Measurements from ENCODE around the gene PCGF2. TPM values are rescaled to one million over a fixed set of nuclear protein-coding genes. Genes with fewer than 3 reads are reported as not detected.
"Not testable (repeated sequence)": the region's sequence is repeated elsewhere in the genome, so short reads cannot be mapped to it uniquely, and the experiment has no call there.

Gene PCGF2
- under 1 TPM; 0.40 to 0.74 TPM for total RNA-seq

DNA sequence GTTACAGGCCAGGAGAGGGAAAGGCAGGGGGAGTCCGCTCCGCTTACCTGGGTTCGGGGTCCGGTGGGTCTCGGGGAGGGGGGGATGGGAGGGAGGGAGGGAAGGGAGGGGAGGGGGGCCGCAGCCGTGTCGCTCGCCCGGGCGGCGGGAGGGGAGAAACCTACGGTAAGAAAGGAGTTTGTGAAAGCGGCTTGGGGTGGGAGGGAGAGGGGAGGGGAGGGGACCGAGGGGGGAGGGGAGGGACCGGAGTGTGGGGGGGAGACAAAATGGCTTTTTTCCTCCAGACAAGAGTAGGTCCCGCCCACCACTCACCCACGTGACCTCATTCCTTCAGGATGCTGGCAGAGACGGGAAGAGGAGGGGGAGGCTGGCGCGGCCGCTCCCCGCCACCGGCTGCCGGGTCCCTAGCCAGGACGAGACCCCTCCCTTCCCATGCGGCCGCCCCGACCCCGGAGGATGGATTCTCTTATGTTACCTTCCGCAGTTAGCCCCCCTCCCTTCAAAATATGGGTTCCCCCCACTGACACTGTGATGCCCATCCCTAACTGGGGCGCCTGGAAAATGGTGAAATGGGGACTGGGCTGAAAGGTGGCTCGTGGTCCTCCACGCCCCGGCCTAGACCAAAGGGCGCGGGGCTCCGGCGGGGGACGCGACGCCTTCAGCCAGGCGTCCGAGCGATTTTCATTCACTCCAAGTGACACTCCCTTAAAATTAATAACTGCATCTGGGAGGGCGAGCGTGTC lies at the start of gene PCGF2:
Gene PCGF2, minus strand, starts transcription at position 188 of the 743 bp plus-strand sequence. CDS start 7,934 bp downstream, outside the sequence.
- DNase-seq: no peak
- no peak within 1 kb of the TSS for H3K27ac Mint-ChIP-seq
- H3K4me1 Mint-ChIP-seq: peaks cover 34% of the 10 kb centered on the region
- H3K36me3 Mint-ChIP-seq: peaks cover 10% of the 10 kb centered on the region
- H3K4me3 Mint-ChIP-seq: peak within 1 kb of the TSS; percentile 76
- peaks cover 68% of the 10 kb centered on the region for H3K27me3 Mint-ChIP-seq
- peaks cover 1% of the 10 kb centered on the region for H3K9me3 Mint-ChIP-seq

- Mint-ChIP-seq H3K4me3 (peak overlapping the region; percentile 94), H3K36me3 (peaks cover 31% of the 10 kb centered on the region), H3K4me1 (peaks cover 37% of the 10 kb centered on the region), H3K27me3 (no peaks in the 10 kb centered on the region), H3K9me3 (no peaks in the 10 kb centered on the region), H3K27ac (peak overlapping the region; percentile 89)
- DNase-seq: no peak
These were observed 49.7 kb upstream of the PCGF2 start for GRCh38 chr17:38797828-38798227.

DNA sequence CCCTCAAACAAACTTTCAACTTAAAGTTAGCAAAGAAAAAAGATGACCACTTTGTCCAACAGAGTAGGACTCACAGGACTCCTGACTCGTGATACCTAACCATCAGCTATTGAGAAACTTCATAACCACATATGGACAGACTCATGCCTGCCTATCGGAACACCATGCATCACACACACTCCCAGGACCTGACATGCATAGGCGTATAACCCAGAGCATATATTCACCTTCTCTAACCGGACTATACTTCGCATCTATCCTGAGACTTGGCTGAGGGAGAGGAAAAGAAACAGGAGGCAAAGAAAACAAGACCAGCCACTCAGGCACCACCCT lies 49.0 kb upstream of the PCGF2 start:
- no peak for DNase-seq
- Mint-ChIP-seq H3K27ac (no peak overlapping the region), H3K4me3 (peak overlapping the region; percentile 94), H3K9me3 (no peaks in the 10 kb centered on the region), H3K36me3 (peaks cover 31% of the 10 kb centered on the region), H3K27me3 (no peaks in the 10 kb centered on the region), H3K4me1 (peaks cover 37% of the 10 kb centered on the region)

DNA sequence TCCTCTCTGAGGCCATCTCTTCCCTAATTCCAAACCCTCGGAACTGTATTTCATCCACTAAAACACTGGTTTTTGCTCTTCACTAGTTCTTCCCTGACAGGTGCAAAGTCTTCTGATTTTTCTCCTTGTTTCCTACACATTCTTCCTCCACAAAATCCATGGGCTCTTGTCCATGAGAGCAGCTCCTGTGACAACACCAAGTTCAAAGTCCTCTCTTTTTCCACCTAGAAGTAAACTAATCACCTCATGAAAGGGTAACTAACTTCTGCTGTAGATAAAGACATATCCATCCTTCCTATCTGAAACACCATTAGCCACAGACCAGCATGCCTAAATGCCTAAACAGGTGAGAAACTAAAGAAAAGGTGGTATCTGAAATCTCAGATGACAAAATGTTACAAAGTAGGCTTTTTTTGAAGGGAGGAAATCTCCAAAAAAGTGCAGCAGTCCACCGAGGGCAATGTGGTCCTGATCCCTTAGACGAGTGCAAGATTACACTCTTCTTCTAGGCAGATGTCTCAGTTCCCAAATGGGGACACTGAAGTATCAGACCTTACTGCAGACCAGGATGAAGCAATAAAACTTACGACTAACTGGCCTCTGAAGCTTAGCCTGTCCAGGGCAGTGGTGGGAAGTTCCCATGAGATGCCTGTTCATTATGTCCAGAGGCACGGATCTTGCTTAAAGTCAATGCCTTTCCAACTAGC lies 48.5 kb upstream of the PCGF2 start:
- Mint-ChIP-seq H3K27ac (no peak overlapping the region), H3K9me3 (no peaks in the 10 kb centered on the region), H3K4me3 (no peak overlapping the region), H3K4me1 (peaks cover 37% of the 10 kb centered on the region), H3K36me3 (peaks cover 31% of the 10 kb centered on the region), H3K27me3 (no peaks in the 10 kb centered on the region)
- no peak for DNase-seq

DNA sequence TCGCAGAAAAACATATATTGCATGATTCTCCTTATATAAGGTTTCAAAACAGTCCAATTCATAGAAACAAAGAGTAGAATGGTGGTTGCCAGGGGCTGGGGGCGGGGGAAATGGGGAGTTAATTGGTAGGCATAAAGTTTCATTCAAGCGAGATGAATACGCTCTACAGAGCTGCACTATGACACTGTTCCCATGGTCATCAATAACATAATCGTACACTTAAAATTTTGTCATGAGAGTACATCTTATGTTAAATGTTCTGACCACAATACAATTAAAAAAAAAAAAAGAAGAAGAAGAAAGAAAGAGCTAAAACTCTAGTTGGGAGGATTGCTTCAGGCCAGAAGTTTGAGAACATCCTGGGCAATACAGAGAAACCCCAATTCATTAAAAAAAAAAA lies 46.1 kb upstream of the PCGF2 start:
- H3K4me3 Mint-ChIP-seq: no peak overlapping the region
- peaks cover 32% of the 10 kb centered on the region for H3K4me1 Mint-ChIP-seq
- no peaks in the 10 kb centered on the region for H3K27me3 Mint-ChIP-seq
- no peak overlapping the region for H3K27ac Mint-ChIP-seq
- peaks cover 25% of the 10 kb centered on the region for H3K36me3 Mint-ChIP-seq
- no peaks in the 10 kb centered on the region for H3K9me3 Mint-ChIP-seq
- no peak for DNase-seq

DNA sequence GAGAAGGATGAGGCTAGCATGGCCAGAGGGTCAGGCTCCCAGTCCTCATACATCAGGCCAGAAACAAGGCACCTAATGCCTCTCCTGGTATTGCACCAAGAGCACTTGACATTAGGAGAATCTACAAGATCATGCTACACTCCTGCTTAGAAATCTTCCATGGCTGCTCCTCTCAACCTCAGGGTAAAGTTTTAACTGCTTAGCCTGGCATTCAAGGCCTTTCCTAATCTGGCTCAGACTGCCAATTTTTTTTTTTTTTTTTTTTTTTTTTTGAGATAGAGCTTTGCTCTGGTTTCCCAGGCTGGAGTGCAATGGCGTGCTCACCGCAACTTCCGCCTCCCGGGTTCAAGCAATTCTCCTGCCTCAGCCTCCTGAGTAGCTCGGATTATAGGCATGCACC lies 43.0 kb upstream of the PCGF2 start:
- H3K27ac Mint-ChIP-seq: no peak overlapping the region
- H3K9me3 Mint-ChIP-seq: no peaks in the 10 kb centered on the region

DNA sequence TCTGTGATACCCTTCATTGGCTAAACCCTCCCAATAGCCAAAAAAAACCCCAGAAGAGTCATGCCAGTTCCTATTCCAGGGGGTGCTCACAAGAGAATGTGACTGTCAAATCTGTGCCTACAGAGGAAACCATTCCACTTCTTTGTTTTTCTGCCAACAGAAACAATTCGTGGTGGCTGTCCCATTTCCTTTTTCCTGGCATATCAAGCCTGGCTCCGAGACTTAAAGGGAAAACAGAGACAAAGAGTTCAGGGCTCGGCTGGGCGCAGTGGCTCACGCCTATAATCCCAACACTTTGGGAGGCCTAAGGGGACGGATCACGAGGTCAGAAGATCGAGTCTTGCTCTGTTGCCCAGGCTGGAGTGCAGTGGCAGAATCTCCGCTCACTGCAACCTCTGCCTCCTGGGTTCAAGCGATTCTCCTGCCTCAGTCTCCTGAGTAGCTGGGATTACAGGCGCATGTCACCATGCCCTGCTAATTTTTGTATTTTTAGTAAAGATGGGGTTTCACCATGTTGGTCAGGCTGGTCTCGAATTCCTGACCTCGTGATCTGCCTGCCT lies 42.1 kb upstream of the PCGF2 start:
- not testable (repeated sequence) for H3K4me3 Mint-ChIP-seq, H3K4me1 Mint-ChIP-seq, H3K27me3 Mint-ChIP-seq, DNase-seq, H3K36me3 Mint-ChIP-seq, H3K9me3 Mint-ChIP-seq, H3K27ac Mint-ChIP-seq

More for the DNA sequence above, 43.0 kb upstream of the PCGF2 start:
- Mint-ChIP-seq H3K36me3 (peaks cover 13% of the 10 kb centered on the region), H3K4me1 (peaks cover 7% of the 10 kb centered on the region), H3K4me3 (no peak overlapping the region), H3K27me3 (no peaks in the 10 kb centered on the region)
- DNase-seq: no peak

DNA sequence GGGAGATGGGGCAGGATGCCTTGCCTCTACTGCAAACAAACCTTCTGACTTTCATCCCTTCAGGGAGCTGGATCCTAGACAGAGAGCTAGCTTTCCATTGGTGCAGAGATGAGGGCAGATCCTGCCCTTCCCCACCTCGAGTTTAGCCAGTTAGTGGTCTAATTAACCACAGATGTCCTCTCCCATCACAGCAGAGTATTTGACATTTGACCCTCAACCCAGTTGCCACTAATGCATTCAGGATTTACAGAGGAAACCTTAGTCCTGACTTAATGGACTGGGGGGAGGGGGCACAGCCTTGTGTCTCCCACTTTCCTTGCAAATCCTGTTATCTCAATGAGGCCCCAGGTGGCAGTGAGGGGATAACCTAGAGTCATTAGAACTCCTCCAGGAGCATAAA lies 41.0 kb upstream of the PCGF2 start:
- no peak for DNase-seq
- H3K36me3 Mint-ChIP-seq: peaks cover 6% of the 10 kb centered on the region
- no peaks in the 10 kb centered on the region for H3K9me3 Mint-ChIP-seq
- no peak overlapping the region for H3K4me3 Mint-ChIP-seq
- no peak overlapping the region for H3K27ac Mint-ChIP-seq
- H3K27me3 Mint-ChIP-seq: no peaks in the 10 kb centered on the region
- peaks cover under 1% of the 10 kb centered on the region for H3K4me1 Mint-ChIP-seq

GRCh38 chr17:38787999-38788398 lies 39.9 kb upstream of the PCGF2 start:
- H3K4me3 Mint-ChIP-seq: not testable (repeated sequence)

DNA sequence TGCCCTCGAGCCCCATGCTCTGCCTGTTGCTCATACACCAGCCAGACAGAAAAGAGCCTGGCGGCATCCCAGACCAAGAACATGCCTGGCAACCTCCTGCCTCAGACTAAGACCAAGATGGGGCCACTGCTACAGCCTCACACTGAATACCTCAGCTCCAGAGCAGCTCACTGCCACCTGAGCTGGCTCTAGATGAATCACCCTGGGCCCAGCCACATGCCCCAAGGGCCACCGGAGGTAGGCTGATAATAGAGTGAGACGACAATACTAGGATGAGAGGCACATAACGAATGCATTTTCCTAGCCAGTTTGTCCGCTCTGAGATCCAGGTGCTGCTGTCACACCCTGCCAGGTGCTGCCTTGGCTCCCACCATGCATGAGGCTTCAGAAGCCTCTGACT lies 38.2 kb upstream of the PCGF2 start:
- no peaks in the 10 kb centered on the region for H3K36me3 Mint-ChIP-seq
- H3K4me1 Mint-ChIP-seq: no peaks in the 10 kb centered on the region
- no peak overlapping the region for H3K27ac Mint-ChIP-seq
- H3K4me3 Mint-ChIP-seq: no peak overlapping the region
- no peaks in the 10 kb centered on the region for H3K9me3 Mint-ChIP-seq
- H3K27me3 Mint-ChIP-seq: no peaks in the 10 kb centered on the region
- DNase-seq: no peak

More at GRCh38 chr17:38787999-38788398, 39.9 kb upstream of the PCGF2 start:
- H3K9me3 Mint-ChIP-seq, H3K27ac Mint-ChIP-seq, H3K4me1 Mint-ChIP-seq, DNase-seq, H3K36me3 Mint-ChIP-seq, H3K27me3 Mint-ChIP-seq: not testable (repeated sequence)

DNA sequence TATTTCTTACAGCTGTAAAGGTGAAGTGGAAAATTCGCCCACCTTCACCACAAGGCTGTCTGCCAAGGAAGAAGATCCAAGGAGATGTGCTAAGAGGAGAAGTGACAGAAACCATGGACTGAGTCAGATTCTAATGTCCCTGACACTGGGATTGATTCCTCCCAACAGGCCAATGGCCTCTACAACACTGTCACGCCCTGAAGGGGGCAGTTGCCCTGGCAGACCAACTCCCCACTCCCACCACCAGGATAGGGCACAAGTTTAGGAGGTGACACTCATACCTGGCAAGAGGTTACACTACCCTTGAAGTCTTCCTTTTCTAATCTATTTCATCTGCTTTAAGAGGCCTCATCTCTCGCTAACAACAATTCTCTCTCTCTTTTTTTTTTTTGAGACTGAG lies 35.1 kb upstream of the PCGF2 start:
- Mint-ChIP-seq H3K27me3 (no peaks in the 10 kb centered on the region), H3K4me3 (no peak overlapping the region), H3K4me1 (no peaks in the 10 kb centered on the region), H3K36me3 (peaks cover 8% of the 10 kb centered on the region), H3K9me3 (no peaks in the 10 kb centered on the region), H3K27ac (no peak overlapping the region)
- DNase-seq: no peak

DNA sequence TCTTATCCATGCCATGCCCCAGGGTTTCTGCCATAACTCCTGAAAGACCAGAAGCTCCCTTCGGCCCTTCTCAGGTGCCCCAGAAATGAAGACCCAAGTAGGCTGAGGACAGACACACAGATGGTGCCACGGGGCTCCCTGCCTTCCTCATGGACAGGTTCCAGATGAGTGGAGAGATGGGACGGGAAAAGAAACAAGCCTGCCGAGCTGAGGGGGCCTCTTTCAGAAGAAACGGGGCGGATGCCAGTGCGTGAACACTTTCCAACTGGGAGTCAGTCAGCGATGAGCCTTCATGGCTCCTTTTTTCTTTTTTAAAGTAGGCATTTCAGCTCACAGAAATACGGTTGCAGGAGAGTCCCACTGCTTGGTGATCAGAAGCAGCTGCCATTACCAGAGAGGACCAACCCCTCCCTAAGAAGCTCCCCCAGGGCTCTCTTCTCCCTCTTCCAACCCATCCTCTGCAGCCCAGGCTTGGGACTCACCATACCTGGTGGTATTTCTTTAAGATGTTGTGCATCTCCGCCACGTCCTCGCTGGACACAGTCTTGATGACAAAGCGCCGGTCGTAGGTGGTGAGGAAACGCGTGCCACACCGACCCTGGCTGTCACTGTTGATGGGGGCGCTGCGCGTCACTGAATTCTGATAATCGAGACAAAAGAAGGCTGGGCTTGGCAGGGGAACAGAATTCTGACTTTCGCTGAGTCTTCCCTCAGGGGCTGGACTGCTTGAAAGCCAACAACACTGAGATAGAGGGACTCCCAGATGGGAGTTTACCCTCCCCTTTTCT lies 32.0 kb upstream of the PCGF2 start:
- peaks cover 12% of the 10 kb centered on the region for H3K36me3 Mint-ChIP-seq
- H3K27me3 Mint-ChIP-seq: no peaks in the 10 kb centered on the region
- H3K4me1 Mint-ChIP-seq: no peaks in the 10 kb centered on the region
- H3K4me3 Mint-ChIP-seq: no peak overlapping the region
- no peak for DNase-seq
- no peak overlapping the region for H3K27ac Mint-ChIP-seq
- no peaks in the 10 kb centered on the region for H3K9me3 Mint-ChIP-seq

DNA sequence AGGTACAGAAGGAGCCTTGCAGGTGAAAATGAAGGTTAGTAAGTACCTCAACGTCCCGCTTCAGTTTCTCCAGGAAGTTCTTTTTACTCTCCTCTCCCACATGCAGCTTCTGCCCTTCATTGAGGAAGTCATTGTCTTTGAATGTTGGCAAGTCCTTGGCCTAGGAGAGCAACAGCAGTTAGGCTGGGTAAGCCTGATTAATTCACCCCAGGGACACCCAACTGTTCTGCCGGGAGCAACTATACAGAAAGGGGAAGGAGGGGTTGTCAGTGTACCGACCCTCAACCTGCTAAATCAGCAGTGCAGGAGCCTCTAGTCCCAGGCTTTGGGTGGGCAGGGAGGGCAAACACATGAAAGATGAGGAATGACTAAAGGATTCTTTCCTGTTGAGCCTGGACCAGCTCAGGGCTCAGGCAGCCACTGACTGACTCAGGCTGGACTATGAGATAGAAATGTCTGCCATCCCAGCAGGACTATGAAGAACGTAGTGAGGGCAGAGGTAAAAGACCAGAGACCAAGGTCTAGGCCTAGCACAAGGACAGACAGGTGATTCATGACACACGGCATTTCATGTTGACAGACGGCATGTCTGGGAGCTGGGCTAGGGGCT lies 29.6 kb upstream of the PCGF2 start:
- H3K36me3 Mint-ChIP-seq: peaks cover 14% of the 10 kb centered on the region
- H3K27ac Mint-ChIP-seq: no peak overlapping the region
- no peak for DNase-seq
- H3K27me3 Mint-ChIP-seq: no peaks in the 10 kb centered on the region
- H3K4me1 Mint-ChIP-seq: no peaks in the 10 kb centered on the region
- H3K4me3 Mint-ChIP-seq: no peak overlapping the region
- H3K9me3 Mint-ChIP-seq: no peaks in the 10 kb centered on the region

DNA sequence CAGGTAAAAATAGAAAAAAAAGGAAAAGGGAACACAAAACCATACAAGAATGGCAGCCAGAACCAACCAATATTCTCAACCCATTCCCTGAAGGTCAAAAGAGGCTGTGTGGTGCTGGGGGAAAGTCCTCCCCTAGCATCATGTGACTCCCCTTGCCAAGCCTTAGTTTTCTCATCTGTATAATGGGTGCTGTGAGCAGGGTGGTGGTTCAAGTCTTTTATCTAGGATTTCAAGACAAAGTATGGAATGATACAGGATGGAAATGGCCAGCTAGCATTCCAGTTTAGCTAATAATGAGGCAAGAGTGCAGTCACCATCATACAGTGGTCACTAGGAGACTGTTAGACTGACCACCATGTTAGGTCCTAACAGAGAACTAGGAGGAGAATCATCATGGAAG lies 25.1 kb upstream of the PCGF2 start:
- Mint-ChIP-seq H3K4me1 (no peaks in the 10 kb centered on the region), H3K27ac (no peak overlapping the region), H3K36me3 (peaks cover 7% of the 10 kb centered on the region), H3K27me3 (no peaks in the 10 kb centered on the region), H3K9me3 (no peaks in the 10 kb centered on the region), H3K4me3 (no peak overlapping the region)
- no peak for DNase-seq

DNA sequence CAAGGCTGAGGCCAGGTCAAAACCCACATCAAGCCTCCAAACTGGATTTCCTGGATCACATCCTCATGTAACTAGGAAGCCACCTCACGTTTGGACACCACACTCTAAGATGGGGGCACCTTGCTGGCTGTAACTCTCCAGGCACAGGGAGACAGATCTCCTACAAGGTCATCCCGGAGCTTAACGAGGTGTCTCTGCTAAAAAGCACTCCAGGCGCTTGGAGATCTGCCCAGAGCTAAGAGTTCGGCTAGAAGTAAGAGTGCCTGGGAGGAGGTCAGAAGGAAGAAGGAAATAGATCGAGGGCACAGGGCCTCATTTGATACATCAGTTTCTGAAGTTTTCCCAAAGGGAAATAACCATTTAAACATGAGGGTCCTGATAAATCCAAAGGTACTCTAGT lies 20.3 kb upstream of the PCGF2 start:
- Mint-ChIP-seq H3K36me3 (peaks cover 20% of the 10 kb centered on the region), H3K4me1 (no peaks in the 10 kb centered on the region)

More for the DNA sequence above, 20.3 kb upstream of the PCGF2 start:
- Mint-ChIP-seq H3K4me3 (no peak overlapping the region), H3K27ac (peak overlapping the region; percentile 55), H3K27me3 (no peaks in the 10 kb centered on the region), H3K9me3 (no peaks in the 10 kb centered on the region)
- no peak for DNase-seq

All from activated naive CD8-positive, alpha-beta T cell treated with anti-CD3 and anti-CD28 coated beads for 36 hours (primary cell).